GM23338 (cell line): ENCODE data around the gene SIRT7.

Experiments used
- EZH2 ChIP-seq: fragments of 200-600 bp; sonication (generic); IDR thresholded peaks from one replicate; pipeline ENCODE4 v1.8.0; 2017; ENCODE audit warnings: antibody characterized with exemption, mild to moderate bottlenecking, low read depth; ENCODE audit not compliant: unreplicated experiment
- EZH2phosphoT487 ChIP-seq: fragments of 200-600 bp; sonication (generic); IDR thresholded peaks from one replicate; pipeline ENCODE4 v1.8.1; 2018; ENCODE audit warnings: antibody characterized with exemption; ENCODE audit not compliant: unreplicated experiment
- POLR2AphosphoS5 ChIP-seq: IDR thresholded peaks from 2 replicates; pipeline ENCODE4 v1.6.1; 2016; ENCODE audit warnings: antibody characterized with exemption, low read depth
- ZNF114 ChIP-seq: fragments of 250-450 bp; sonication (Bioruptor Pico); IDR thresholded peaks from 2 replicates; pipeline ENCODE4 v1.5.0; 2020; ENCODE audit warnings: mild to moderate bottlenecking, moderate library complexity
- TF ChIP-seq, protein P1 (sequence below), 2 experiments: fragments of 200-600 bp in 1 of 2; sonication (generic) in 1 of 2; conservative IDR thresholded peaks; 2 replicates each; pipeline versions ENCODE4 v1.5.1 to v1.6.1; 2016 to 2017; ENCODE audit warnings: antibody characterized with exemption in 2 of 2, low read depth in 2 of 2, mild to moderate bottlenecking in 2 of 2, moderate library complexity in 1 of 2
- TF ChIP-seq, protein P2 (sequence below): IDR thresholded peaks from one replicate; pipeline ENCODE4 v1.6.1; 2018; ENCODE audit warnings: antibody characterized with exemption; ENCODE audit not compliant: unreplicated experiment
- TF ChIP-seq, protein P3 (sequence below): IDR thresholded peaks from 2 replicates; pipeline ENCODE4 v1.6.1; 2016; ENCODE audit warnings: antibody characterized with exemption

- TF ChIP-seq EZH2phosphoT487 (no peak), EZH2 (no peak), POLR2AphosphoS5 (no peak), ZNF114 (CRISPR knock-in tag) (no peak)
- TF ChIP-seq, protein P1, sequence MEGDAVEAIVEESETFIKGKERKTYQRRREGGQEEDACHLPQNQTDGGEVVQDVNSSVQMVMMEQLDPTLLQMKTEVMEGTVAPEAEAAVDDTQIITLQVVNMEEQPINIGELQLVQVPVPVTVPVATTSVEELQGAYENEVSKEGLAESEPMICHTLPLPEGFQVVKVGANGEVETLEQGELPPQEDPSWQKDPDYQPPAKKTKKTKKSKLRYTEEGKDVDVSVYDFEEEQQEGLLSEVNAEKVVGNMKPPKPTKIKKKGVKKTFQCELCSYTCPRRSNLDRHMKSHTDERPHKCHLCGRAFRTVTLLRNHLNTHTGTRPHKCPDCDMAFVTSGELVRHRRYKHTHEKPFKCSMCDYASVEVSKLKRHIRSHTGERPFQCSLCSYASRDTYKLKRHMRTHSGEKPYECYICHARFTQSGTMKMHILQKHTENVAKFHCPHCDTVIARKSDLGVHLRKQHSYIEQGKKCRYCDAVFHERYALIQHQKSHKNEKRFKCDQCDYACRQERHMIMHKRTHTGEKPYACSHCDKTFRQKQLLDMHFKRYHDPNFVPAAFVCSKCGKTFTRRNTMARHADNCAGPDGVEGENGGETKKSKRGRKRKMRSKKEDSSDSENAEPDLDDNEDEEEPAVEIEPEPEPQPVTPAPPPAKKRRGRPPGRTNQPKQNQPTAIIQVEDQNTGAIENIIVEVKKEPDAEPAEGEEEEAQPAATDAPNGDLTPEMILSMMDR (conservative IDR thresholded peaks at IDR 0.05; ENCODE audit: low read depth in 2 of 2) = no peak
- TF ChIP-seq, protein P2, sequence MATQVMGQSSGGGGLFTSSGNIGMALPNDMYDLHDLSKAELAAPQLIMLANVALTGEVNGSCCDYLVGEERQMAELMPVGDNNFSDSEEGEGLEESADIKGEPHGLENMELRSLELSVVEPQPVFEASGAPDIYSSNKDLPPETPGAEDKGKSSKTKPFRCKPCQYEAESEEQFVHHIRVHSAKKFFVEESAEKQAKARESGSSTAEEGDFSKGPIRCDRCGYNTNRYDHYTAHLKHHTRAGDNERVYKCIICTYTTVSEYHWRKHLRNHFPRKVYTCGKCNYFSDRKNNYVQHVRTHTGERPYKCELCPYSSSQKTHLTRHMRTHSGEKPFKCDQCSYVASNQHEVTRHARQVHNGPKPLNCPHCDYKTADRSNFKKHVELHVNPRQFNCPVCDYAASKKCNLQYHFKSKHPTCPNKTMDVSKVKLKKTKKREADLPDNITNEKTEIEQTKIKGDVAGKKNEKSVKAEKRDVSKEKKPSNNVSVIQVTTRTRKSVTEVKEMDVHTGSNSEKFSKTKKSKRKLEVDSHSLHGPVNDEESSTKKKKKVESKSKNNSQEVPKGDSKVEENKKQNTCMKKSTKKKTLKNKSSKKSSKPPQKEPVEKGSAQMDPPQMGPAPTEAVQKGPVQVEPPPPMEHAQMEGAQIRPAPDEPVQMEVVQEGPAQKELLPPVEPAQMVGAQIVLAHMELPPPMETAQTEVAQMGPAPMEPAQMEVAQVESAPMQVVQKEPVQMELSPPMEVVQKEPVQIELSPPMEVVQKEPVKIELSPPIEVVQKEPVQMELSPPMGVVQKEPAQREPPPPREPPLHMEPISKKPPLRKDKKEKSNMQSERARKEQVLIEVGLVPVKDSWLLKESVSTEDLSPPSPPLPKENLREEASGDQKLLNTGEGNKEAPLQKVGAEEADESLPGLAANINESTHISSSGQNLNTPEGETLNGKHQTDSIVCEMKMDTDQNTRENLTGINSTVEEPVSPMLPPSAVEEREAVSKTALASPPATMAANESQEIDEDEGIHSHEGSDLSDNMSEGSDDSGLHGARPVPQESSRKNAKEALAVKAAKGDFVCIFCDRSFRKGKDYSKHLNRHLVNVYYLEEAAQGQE = no peak
- TF ChIP-seq, protein P3, sequence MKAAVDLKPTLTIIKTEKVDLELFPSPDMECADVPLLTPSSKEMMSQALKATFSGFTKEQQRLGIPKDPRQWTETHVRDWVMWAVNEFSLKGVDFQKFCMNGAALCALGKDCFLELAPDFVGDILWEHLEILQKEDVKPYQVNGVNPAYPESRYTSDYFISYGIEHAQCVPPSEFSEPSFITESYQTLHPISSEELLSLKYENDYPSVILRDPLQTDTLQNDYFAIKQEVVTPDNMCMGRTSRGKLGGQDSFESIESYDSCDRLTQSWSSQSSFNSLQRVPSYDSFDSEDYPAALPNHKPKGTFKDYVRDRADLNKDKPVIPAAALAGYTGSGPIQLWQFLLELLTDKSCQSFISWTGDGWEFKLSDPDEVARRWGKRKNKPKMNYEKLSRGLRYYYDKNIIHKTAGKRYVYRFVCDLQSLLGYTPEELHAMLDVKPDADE = no peak
These were observed 12.5 kb downstream of the SIRT7 start for GRCh38 chr17:81905424-81905875.
